Measurements from ENCODE around the gene KSR2.
"Not testable (repeated sequence)": the region's sequence is repeated elsewhere in the genome, so short reads cannot be mapped to it uniquely, and the experiment has no call there.

The KSR2 gene

GRCh38 chr12:117968826-117969659, at the start of gene KSR2:
Gene KSR2, minus strand, starts transcription at chr12:117968990. Its CDS starts 735 bp downstream, at chr12:117968255.
- DNase-seq (ENCODE audit: low read depth, low spot score), result peak; percentile 60

DNA sequence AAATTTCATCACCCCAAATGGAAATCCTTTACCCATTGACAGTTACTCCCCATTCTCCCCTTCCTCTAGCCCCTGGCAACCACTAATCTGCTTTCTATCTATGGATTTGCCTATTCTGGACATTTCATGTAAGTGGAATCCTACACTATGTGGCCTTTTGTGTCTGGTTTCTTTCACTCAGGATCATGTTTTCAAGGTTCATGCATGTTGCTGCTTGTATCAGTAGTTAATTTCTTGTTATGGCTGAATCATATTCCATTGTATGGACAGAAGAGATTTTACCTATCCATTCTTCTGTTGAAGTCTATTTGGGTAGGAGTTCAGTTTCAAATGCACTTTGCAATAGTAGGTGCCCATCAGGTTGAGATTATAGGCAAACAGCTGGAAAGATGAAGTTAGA, 49.1 kb upstream of the KSR2 start:
- no peak for DNase-seq (ENCODE audit: low read depth, low spot score)

DNA sequence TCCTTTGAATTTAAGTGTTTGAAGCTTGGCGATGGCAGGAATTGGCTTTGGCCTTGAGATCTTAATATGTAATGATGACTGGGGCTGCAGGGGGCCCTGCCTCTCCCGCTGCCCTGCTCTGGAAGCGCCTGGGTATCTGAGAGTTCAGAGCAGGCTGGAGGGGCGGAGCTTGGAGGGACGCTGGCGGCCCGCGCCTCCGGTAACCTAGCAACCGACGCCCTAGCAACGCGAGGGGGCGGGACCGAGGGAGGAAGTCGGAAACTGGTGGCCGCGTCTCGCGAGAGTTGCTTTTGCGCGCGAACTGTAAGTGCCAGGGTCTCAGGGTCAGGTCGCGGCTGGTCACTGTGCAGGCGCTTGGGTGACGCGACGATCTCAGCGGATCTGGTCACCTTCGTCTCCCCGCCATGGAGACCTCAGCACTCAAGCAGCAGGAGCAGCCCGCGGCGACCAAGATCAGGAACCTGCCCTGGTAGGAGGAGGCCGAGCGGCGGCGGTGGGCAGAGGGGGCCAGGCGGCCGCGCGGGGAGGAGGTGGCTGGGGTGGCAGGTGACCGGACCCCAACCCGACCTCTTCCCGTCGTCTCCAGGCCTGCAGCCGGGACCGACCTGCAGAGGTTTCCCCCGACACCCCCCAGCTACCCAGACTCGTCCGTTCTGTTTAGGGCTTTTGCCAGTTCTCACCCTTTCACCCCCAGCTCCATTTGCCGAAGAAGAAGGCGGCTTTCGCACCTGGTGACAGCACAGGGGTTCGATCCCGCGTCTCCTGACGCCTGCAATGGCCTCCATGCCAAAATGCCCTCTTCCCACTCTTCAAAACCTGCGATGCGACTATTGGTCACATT, 47.9 kb upstream of the KSR2 start, which contains the start of gene RFC5:
Gene RFC5 (plus strand): TSS at position 280 of the 841 bp plus-strand sequence. CDS start 125 bp downstream, at position 405.
- peak; percentile 80 for DNase-seq (ENCODE audit: low read depth, low spot score)

DNA sequence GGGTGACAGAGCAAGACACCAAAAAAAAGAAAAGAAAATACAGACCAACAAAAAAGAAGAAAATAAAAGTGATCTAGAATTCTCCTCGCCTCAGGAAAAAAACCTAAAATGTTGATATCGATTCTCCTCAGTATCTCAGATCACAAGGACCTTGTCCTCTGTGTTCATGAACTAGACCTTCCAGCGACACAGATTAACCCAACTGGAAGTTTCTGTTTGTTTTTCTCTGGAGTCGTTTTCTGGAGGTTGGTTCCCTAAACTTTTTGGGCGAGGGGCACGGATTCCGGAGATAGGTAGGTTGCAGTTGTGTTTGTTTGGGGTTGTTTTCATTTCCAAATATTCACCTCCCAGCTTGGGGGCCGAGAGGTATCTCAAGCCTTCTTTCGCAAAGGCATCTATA, 47.2 kb upstream of the KSR2 start:
- DNase-seq (ENCODE audit: low read depth, low spot score), result no peak

- DNase-seq (ENCODE audit: low read depth, low spot score), result no peak
These were observed 46.5 kb upstream of the KSR2 start for GRCh38 chr12:118015306-118015705.

DNA sequence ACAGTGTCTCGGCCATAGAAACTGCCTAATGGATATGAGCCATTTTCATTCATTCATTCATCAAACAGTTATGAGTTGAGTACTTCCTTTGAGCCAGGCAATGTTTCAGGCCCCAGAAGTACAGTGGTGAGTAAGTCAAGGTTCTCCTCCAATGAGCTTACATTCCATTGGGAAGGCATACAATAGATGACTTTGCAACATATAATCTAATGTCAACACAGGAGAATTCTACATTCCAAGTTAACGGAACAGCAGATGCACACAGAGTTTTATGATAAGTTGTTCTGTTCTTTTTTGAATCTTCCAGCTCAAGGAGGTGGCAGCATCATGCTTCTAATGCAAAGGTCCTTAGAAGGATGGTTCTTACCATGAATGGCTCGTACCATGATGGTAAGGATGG, 44.5 kb upstream of the KSR2 start:
- no peak for DNase-seq (ENCODE audit: low read depth, low spot score)

GRCh38 chr12:118011961-118012360, 43.2 kb upstream of the KSR2 start:
- no peak for DNase-seq (ENCODE audit: low read depth, low spot score)

GRCh38 chr12:118011377-118011776, 42.6 kb upstream of the KSR2 start:
- no peak for DNase-seq (ENCODE audit: low read depth, low spot score)

- DNase-seq (ENCODE audit: low read depth, low spot score), result no peak
These were observed 42.1 kb upstream of the KSR2 start for GRCh38 chr12:118010903-118011302.

- DNase-seq (ENCODE audit: low read depth, low spot score), result not testable (repeated sequence)
These were observed 31.0 kb upstream of the KSR2 start for GRCh38 chr12:117999806-118000205.

- no peak for DNase-seq (ENCODE audit: low read depth, low spot score)
These were observed 29.9 kb upstream of the KSR2 start for GRCh38 chr12:117998719-117999118.

GRCh38 chr12:117994551-117995438, 26.0 kb upstream of the KSR2 start:
- DNase-seq (ENCODE audit: low read depth, low spot score), result no peak

DNA sequence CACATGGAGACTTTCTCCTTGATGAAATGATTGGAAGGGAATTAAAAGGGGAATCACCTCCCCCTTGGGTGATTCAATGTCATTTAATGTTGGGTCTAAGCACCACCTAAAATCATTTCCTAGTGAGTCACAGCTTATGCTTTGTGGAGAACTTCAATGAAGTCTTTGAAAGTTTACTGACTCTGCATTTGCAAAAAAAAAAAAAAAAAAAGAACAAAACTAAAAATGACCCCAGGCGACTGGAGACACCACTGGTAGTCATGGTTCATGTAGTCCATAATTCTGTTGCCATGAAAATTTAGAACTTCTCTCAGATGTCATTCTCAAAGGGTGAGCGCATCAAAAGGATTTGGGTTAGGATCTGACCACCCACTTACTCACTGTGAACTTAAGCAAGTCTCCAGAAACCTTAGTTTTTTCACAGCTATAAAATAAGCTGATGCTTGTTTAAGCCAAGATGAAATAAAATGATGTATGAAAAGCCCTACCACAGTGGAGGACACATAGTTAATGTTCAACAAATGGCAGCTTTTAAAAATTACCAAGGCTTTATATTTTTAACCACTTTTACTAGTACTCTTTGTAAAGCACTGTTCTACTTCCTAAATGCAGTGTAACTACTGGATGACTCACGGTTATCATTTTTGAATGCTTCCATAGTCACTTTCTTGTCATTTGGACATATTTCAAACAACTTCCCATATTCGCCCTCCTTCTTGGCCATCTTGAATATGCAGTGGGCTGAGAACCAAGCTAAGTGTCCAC, 18.1 kb upstream of the KSR2 start:
- no peak for DNase-seq (ENCODE audit: low read depth, low spot score)

DNA sequence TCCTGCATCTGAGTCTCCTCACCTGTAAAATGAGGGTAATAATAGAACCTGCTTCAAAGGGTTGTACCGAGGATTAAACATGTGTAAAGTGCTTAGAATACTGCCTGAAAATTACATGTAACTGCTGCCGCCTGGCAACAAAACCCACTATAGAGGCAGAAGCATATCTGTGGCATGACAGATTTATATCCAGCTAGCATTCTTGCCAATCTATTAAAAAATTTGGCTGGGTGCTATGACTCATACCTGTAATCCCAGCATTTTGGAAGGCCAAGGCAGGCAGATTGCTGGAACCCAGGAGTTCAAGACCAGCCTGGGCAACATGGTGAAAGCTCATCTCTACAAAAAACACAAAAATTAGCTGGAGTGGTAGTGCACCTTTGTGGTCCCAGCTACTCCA, 16.4 kb upstream of the KSR2 start:
- no peak for DNase-seq (ENCODE audit: low read depth, low spot score)

GRCh38 chr12:117981267-117981666, 12.5 kb upstream of the KSR2 start:
- DNase-seq (ENCODE audit: low read depth, low spot score), result no peak

DNA sequence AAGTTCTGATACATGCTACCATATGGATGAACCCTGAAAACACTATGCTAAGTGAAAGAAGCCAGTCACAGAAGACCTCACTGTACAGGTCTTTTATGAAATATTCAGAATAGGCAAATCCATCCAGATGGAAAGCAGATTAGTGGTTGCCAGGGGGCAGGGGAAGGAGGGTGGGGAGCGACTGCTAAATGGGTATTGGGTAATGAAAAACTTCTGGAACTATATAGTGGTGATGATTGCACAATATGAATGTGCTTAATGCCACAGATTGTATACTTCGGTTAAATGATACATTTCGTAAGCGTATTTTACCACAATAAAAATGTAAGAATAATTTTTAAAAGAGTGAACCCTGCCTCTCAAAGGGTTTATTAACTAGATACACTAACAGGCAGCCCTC, 11.8 kb upstream of the KSR2 start:
- DNase-seq (ENCODE audit: low read depth, low spot score), result no peak

DNA sequence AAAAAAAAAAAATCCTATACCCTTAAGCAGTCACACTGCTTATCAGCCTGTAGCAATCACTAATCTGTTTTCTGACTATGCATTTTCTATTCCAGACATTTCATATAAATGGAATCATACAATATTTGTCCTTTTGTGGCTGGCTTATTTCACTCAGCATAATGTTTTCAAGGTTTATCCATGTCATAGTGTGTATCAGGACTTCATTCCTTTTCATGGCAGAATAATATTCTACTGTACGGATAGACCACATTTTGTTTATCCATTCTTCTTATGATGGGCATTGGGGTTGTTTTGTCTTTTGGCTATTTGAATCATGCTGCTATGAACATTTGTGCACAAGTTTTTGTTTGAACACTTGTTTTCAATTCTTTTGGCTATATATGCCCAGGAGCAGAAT, 8.6 kb upstream of the KSR2 start:
- DNase-seq (ENCODE audit: low read depth, low spot score), result no peak

- no peak for DNase-seq (ENCODE audit: low read depth, low spot score)
These were observed 6.2 kb upstream of the KSR2 start for GRCh38 chr12:117975006-117975405.

GRCh38 chr12:117972301-117972700, 3.5 kb upstream of the KSR2 start:
- no peak for DNase-seq (ENCODE audit: low read depth, low spot score)

- DNase-seq (ENCODE audit: low read depth, low spot score), result no peak
These were observed 1.5 kb upstream of the KSR2 start for GRCh38 chr12:117970334-117970733.
